NCI-H2107 (cell line): Measurements from ENCODE around the gene TUBB3.
A peak's percentile ranks its signal among the peaks of the same experiment; 100 is the strongest.
"Not testable (repeated sequence)": the region's sequence is repeated elsewhere in the genome, so short reads cannot be mapped to it uniquely, and the experiment has no call there.

Experiments
- DNase-seq: peaks from one replicate; lab custom pipeline; 2025; lab: John Stamatoyannopoulos, UW

The TUBB3 gene

DNA sequence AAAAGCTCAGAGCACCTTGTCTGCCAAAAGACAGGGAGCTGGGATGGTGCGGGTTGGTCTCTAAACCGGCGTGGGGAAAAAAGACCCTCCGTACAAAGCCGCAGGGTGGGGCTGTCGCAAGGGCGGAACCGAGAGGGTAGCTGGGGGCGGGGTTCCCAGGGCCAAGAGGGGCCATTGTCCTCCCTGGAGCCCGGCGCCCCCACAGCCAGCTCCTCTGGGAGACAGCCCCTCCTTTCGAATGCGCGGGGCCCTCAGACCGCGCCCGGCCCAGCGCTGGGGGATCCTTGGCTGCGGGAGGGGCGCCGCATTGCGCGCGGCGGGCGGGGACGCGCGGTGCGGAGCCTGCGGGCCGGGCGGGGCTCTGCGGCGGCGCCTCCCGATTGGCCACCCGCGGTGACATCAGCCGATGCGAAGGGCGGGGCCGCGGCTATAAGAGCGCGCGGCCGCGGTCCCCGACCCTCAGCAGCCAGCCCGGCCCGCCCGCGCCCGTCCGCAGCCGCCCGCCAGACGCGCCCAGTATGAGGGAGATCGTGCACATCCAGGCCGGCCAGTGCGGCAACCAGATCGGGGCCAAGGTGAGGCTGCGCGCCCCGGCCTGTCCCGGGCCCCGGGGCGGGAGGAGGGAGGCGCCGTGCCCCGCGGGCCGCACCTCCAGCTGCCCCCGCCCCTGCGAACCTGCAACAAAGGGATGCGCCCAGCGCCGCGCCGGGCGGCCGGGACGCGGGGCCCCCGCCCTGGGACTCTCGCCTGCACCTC lies at the start of gene TUBB3:
Gene TUBB3 (plus strand): TSS at position 459 of the 756 bp plus-strand sequence. CDS start 60 bp downstream, at position 519.
- peak; percentile 54 for DNase-seq

GRCh38 chr16:89873972-89874689 lies 49.0 kb upstream of the TUBB3 start:
- peak; percentile 77 for DNase-seq

DNA sequence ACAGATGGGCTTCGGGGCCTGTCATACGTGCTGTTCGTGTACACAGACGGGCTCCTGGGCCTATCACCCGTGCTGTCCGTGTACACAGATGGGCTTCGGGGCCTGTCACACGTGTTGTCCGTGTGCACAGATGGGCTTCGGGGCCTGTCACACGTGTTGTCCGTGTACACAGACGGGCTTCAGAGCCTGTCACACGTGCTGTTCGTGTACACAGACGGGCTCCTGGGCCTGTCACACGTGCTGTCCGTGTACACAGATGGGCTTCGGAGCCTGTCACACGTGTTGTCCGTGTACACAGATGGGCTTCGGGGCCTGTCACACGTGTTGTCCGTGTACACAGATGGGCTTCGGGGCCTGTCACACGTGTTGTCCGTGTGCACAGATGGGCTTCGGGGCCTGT lies 44.0 kb upstream of the TUBB3 start:
- DNase-seq = not testable (repeated sequence)

GRCh38 chr16:89880477-89881367 lies 42.4 kb upstream of the TUBB3 start:
- DNase-seq = peak; percentile 57

DNA sequence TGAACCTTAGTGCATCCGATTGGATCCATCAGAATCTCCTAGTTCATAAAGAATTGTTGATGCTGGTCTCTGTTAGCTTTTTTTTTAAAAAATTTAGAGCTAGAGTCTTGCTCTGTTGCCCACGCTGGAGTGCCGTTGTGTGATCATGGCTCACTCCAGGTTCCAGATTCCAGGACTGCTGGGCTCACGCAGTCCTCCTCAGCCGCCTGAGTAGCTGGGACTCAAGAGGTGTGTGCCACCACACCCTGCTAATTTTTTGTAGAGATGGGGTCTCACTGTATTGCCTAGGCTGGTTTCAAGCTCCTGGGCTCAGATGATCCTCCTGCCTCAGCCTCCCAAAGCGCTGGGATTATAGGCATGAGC lies 41.8 kb upstream of the TUBB3 start:
- DNase-seq = no peak

- no peak for DNase-seq
These were observed 39.6 kb upstream of the TUBB3 start for GRCh38 chr16:89883346-89884040.

GRCh38 chr16:89884041-89884421 lies 39.1 kb upstream of the TUBB3 start:
- DNase-seq = no peak

- DNase-seq = no peak
These were observed 35.9 kb upstream of the TUBB3 start for GRCh38 chr16:89887243-89887642.

GRCh38 chr16:89890200-89890599 lies 32.9 kb upstream of the TUBB3 start:
- no peak for DNase-seq

- DNase-seq = no peak
These were observed 32.1 kb upstream of the TUBB3 start for GRCh38 chr16:89890886-89891657.

GRCh38 chr16:89892055-89892630 lies 31.0 kb upstream of the TUBB3 start:
- no peak for DNase-seq

- no peak for DNase-seq
These were observed 30.5 kb upstream of the TUBB3 start for GRCh38 chr16:89892635-89893034.

DNA sequence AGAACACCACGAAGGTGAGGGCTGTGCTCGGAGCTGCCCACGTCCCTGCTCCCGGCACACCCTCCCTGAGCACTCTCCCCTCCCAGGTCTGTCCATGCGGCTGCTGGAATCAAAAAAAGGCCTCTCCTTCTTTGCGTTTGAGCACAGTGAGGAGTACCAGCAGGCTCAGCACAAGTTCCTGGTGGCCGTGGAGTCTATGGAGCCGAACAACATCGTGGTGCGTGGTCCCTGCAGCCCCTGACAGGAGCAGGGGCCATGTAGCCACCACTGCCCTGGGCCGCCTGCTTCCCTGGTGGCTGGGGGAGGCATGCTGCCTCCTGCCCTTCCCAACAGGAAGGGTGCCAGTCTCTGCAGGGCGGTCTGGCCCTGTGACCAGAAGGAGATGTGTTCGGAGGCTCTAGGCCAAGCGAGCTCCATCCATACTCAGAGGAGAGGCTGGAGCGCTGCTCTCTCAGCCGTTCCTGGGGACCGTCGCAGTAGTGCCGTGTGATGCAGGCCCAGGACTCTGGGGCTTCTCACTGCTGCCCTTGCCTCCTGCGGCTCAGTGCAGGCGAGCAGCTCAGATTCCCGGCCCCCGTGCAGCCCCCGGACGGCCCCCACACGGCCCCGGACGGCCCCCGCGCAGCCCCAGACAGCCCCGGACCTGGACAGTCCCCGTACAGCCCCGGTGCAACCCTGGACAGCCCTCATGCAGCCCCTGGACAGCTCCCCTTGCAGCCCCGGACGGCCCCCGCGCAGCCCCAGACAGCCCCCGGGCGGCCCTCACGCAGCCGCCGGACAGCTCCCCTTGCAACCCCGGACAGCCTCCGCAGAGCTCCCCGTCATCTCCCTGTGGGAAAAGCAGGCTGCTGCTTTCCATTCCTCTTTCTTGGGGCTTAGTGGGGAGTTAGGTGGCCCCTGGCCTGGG lies 29.2 kb upstream of the TUBB3 start:
- DNase-seq = no peak

GRCh38 chr16:89895482-89896250 lies 27.5 kb upstream of the TUBB3 start:
- DNase-seq = no peak

- DNase-seq = no peak
These were observed 25.9 kb upstream of the TUBB3 start for GRCh38 chr16:89897204-89897603.

GRCh38 chr16:89898201-89898967 lies 24.8 kb upstream of the TUBB3 start:
- DNase-seq = no peak

- DNase-seq = no peak
These were observed 23.2 kb upstream of the TUBB3 start for GRCh38 chr16:89899879-89900481.

GRCh38 chr16:89900885-89901284 lies 22.3 kb upstream of the TUBB3 start:
- no peak for DNase-seq
